AML-193 (cell line): ENCODE data around the gene TMEM184B.

Source experiments
- DNase-seq, 2 experiments: peaks; one replicate each; lab custom pipeline; 2025; lab: John Stamatoyannopoulos, UW

The TMEM184B gene

GRCh38 chr22:38223289-38223960, 49.4 kb downstream of the TMEM184B start:
- DNase-seq = no peak

GRCh38 chr22:38222797-38223119, 50.1 kb downstream of the TMEM184B start:
- DNase-seq = no peak

- DNase-seq = no peak
These were observed 50.7 kb downstream of the TMEM184B start for GRCh38 chr22:38221908-38222796.

- no peak for DNase-seq
These were observed 51.4 kb downstream of the TMEM184B start for GRCh38 chr22:38221407-38221806.

GRCh38 chr22:38220653-38221386, 52.0 kb downstream of the TMEM184B start:
- no peak for DNase-seq

- DNase-seq = no peak
These were observed 52.6 kb downstream of the TMEM184B start for GRCh38 chr22:38220163-38220562.

- no peak for DNase-seq
These were observed 53.2 kb downstream of the TMEM184B start for GRCh38 chr22:38219632-38220031.

GRCh38 chr22:38218661-38219622, 53.9 kb downstream of the TMEM184B start:
- DNase-seq = no peak

GRCh38 chr22:38215156-38216038, 57.4 kb downstream of the TMEM184B start:
- DNase-seq = no peak

GRCh38 chr22:38214302-38215056, 58.3 kb downstream of the TMEM184B start:
- DNase-seq = no peak

GRCh38 chr22:38213990-38214301, 58.9 kb downstream of the TMEM184B start:
- DNase-seq = no peak

GRCh38 chr22:38213319-38213989, 59.4 kb downstream of the TMEM184B start:
- DNase-seq = no peak

GRCh38 chr22:38212442-38212841, 60.4 kb downstream of the TMEM184B start:
- no peak for DNase-seq

- DNase-seq = no peak
These were observed 61.3 kb downstream of the TMEM184B start for GRCh38 chr22:38211556-38211955.

- DNase-seq = no peak
These were observed 64.2 kb downstream of the TMEM184B start for GRCh38 chr22:38208551-38208968.

- no peak for DNase-seq
These were observed 64.8 kb downstream of the TMEM184B start for GRCh38 chr22:38207898-38208432.

GRCh38 chr22:38205261-38206128, 67.3 kb downstream of the TMEM184B start:
- DNase-seq = no peak

- no peak for DNase-seq
These were observed 68.0 kb downstream of the TMEM184B start for GRCh38 chr22:38204784-38205183.
